C1 segment of cervical spinal cord (tissue), 14 donors: ENCODE data around the gene TAF4.

Source experiments
- DNase-seq, 14 donors: peaks; one replicate each; lab custom pipeline; 2025; lab: John Stamatoyannopoulos, UW

Gene TAF4

DNA sequence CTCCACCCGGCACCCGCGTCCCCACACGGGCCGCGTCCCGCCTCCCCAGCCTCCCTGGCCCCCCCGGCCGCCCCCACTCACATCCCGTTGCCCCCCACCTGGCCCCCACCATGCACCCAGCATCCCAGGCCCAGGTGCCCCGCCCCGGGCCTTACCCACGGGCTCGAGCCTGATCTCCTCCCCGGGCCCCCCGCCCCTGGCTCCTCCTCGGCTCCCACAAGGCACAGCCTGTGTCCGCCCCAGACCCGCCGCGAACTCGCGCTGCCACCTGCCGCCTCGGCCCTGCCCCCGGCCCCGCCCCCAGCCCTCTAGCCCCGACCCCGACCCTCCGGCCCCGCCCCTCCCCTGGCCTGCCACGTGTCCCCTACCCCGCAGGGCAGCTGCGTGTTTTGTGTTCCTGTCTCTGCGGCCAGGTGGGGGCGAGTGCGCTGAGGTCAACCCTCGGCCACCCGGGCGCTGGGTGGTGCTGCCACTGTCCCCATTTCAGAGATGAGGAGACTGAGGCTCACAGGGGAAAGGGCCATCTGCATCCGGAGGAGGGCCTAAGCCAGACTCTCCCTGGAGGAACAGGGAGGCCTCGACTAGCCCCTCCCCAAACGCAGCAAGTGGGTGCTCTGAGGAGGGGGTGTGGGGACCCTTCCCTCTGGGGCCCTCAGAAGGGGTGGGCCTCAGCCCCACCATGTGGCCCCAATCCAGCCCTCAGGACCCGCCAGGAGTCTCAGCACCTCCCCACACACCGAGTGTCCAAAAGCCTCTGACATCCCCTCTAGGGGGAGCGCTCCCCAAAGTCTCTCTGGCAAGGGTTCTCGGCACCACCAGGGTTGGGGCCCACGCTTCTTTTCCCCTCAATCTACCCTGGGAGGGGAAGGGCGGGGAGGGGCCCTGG lies 99.8 kb downstream of the TAF4 start:
- no peak for DNase-seq

DNA sequence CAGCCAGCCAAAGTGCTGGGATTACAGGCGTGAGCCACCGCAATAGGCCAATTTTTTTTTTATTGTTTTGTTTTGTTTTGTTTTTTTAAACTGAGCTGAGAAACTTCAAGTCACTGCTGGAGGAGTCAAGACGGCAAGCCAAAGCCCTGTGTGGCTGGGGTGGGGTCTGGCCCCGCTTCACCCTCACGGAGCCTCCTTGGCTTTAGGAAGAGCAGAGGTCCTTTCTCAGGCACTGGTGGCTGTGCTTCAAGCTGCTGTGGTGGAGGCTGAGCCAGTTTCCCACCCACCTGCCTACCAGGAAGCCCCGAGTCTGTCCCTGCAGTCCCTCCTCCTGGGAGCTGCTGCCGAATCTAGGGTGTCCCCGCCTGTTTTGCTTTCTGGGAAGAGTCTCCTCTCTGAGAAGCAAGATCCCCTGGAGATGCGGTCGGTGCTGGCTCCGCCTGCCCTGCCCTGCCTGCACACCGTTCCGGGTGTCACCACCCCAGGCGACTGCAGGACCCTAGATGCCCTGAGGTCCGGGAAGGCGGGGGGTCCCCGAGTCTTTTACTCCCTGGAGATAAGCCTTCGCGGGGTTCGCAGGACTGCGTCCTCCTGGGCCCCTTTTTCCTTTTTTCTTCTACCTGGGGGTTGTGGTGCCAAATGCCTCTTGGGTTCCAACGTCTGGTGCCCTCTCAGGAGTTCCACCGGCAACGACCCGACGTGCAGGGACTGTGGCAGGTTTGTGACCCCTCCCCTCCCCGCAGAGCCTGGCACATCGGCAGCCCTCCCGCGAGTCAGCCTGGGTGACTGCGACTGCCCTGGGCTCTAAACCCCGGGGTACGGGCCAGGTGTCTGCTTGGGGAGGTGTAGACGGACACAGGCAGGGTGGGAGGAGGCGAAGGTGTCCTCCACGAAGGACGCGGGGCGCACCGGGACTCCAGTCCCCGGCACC lies 100.7 kb downstream of the TAF4 start:
- no peak for DNase-seq

DNA sequence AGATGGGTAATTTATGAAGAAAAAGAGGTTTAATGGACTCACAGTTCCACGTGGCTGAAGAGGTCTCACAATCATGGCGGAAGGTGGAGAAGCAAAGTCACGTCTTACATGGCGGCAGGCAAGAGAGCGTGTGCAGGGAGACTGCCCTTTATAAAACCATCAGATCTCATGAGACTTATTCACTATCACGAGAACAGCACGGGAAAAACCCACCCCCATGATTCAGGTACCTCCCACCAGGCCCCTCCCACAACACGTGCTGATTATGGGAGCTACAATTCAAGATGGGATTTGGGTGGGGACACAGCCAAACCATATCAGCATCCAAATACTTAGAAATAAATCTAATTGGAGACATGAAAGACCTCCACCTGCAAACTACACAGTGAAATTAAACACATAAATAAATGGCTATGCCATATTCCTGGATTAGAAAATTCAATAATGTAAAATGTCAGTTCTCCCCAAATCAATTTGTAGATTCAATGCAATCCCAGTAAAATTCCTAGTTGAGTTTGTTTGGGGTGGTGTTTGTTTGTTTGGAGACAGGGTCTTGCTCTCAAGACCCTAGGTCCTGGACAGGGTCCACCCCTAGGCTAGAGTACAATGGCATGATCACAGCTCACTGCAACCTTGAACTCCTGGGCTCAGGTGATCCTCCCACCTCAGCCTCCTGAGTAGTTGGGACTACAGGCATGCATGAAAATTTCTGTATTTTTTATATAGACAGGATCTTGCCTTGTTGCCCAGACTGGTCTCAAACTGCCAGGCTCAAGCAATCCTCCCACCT lies 101.6 kb downstream of the TAF4 start:
- no peak for DNase-seq

DNA sequence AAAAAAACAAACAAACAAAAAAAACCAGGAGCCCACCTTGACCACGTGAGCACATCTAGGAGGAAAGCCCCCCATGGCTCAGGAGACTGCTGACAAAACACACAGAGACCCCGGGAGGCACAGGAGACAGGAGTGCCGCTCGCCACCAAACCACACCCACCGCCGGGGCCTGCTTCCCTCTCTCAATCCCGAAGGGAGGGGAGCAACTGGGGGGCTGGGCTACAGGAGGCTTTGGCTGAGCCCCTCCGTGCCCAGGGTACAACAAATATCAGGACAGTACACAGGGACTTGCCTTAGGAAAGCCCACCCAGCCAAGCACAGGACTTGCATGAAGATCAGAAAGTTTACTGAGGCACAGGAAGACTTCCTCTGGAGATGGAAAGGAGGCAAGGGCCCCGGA lies 102.5 kb downstream of the TAF4 start:
- no peak for DNase-seq

DNA sequence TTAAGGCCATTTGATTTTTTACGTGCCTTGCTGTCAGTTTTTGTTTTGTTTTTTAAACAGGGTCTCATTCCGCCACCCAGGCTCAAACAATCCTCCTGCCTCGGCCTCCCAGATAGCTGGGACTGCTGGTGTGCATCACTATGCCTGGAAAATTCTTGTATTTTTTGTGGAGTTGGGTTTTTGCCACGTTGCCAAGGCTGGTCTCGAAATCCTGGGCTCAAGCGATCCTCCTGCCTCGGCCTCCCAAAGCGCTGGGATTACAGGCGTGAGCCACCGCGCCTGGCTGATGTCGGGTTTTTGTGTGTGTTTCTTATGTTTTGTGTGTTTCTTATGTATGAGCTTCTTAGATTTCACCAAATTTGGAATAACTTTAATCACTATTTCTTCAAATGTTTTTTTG lies 104.8 kb downstream of the TAF4 start:
- no peak for DNase-seq

DNA sequence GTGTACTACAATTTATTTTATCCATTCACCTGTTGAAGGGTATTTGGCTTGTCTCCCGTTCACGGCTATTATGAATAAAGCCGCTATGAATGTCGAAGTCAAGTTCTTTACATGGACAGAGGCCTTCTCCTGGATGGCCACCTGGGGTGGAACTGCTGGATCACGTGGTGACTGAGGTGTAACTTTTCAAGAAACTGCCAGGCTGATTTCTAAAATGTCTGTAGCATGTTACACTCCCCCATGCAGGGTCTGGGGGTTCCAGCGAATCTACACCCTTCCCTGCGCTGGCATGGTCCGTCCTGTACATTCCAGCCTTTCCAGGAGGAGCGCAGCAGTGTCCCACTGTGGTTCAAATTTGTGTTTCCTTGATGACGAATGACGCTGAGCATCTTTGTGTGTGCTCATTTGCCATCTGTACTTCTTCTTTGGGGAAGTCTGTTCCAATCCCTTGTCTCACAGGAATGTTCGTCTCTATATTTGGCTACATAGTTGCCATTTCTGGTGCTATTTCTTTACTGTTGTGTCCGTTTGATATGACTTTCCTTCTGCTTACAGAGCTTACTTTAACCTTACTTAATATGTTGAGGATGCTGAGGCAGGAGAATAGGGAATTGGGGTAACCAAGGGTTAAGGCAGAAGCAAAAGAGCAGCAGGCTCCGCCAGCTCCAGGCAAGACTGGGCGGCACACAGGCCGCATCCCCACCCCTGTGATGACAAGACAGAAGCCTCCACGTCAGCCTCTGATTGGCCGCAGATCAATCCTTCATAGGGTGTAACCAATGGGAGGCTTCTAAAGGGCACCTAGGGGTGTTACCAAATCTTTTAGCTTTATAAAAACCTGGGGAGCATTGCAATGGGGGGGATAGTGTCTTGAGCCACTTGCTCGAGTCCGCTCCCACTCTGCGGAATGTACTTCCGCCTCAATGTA lies 106.6 kb downstream of the TAF4 start:
- DNase-seq: no peak

DNA sequence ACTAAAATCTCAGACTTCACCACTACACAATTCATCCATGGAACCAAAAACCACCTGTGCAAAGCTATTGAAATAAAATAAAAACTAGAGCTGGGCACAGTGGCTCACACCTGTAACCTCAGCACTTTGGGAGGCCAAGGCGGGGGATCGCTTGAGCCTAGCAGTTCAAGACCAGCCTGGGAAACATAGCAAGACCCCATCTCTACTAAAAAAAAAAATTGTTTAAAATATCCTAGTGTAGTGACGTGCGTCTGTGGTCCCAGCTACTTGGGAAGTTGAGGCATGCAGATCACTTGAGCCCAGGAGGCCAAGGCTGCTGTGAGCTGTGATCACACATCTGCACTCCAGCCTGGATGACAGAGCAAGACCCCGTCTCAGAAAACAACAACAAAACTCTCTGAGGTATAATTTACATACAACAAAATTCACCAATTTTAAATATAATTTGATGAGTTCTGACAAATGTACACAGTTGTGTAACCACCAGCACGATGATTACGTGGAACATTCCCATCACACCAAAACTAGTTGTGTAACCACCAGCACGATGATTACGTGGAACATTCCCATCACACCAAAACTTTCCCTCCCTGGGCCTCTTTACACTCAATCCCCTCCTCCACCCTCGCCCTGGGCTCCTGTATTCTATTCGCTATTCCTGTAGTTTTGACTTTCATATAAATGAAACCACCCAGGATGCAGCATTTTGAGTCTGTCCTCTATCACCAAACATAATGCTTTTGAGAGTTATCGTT lies 107.5 kb downstream of the TAF4 start:
- DNase-seq: no peak

DNA sequence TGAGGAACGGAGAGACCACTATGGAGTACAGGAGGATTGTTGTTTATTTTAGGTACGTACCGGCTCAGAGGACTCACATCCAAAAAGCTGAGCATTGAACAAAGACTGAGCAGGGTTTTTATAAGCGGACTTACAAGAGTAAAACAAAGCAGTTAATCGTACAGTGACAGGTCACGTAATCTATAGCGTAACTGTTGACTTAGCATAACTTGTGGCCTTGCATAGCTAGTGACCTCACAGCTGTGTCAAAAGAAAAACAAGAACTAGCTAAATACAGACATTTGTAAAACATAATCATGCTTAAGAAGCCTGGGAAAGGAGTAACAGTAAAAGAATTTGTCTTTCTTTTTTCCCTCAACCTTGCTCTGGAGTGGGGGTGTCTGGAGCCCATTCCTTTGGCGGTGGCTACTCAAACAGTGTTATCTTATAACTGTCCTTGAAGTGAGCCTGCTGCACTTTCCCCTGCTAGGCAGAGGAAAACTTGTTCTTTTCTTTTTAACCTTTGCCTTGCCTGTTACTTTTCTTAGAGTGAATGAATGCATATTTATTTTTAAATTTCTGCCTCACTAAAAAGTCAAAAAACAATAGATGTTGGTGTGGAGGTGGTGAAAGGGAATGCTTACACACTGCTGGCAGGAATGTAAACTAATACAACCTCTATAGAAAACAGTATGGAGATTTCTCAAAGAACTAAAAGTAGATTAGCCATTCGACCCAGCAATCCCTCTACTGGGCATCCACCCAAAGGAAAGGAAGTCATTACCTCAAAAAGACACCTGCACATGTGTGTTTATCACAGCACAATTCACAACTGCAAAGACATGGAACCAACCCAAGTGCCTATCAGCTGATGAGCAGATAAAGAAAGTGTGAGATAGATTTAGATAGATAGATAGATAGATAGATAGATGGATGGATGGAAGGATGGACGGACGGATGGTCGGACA lies 109.0 kb downstream of the TAF4 start:
- DNase-seq: no peak

DNA sequence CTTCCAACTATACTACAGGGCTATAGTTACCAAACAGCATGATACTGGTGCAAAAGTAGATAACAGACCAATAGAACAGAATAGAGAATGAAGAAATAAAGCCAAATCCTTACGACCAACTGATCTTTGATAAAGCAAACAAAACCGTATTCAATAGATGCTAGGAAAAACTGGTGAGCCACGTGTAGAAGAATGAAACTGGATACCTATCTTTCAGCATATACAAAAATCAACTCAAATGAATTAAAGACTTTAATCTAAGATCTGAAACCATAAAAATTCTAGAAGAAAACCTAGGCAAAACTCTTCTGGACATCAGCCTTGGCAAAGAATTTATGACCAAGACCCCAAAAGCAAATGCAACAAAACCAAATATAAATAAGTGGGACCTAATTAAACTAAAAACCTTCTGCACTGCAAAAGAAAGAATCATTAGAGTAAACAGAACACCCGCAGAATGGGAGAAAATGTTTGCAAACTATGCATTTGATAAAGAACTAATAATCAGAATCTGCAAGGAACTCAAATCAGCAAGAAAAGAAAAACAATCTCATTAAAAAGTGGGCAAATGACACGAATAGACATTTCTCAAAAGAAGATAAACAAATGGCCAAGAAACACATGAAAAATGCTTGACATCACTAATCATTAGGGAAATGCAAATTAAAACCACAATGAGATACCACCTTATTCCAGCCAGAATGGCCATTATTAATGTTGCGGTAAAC lies 109.8 kb downstream of the TAF4 start:
- DNase-seq: no peak

DNA sequence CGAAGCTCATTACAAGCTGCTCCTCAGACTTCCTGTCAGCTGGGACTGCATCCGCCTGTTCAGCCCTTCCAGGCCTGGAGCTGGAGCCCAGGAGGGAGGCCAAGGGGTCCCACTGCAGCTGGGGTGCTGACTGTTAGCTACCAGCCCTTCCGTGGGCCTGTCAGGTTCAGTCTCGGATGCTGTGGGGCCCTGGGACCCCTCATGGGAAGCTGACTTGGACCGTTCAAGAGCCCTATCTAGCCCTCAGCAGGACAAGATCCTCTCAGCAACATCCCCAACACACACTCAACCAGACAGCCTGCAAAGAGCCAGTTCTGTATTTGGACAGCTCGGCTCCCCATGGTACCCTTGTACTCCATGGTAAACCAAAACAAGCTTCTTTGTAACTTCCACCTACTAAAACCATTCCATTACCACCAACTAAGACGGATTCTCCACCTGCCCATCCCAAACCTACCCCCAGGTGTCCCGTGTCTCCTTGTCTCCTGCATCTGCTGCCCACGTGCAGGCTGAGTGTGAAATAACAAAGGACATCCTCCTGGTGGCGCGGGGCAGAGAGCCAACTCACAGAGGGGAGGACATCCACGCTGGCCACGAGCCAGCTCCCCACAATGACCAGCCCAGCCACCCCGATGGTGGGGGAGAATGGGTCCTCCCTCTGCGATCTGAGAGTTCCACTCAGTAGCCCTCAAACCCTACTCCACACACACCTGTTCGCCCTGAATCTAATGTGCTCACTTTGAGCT lies 111.2 kb downstream of the TAF4 start:
- DNase-seq: no peak

DNA sequence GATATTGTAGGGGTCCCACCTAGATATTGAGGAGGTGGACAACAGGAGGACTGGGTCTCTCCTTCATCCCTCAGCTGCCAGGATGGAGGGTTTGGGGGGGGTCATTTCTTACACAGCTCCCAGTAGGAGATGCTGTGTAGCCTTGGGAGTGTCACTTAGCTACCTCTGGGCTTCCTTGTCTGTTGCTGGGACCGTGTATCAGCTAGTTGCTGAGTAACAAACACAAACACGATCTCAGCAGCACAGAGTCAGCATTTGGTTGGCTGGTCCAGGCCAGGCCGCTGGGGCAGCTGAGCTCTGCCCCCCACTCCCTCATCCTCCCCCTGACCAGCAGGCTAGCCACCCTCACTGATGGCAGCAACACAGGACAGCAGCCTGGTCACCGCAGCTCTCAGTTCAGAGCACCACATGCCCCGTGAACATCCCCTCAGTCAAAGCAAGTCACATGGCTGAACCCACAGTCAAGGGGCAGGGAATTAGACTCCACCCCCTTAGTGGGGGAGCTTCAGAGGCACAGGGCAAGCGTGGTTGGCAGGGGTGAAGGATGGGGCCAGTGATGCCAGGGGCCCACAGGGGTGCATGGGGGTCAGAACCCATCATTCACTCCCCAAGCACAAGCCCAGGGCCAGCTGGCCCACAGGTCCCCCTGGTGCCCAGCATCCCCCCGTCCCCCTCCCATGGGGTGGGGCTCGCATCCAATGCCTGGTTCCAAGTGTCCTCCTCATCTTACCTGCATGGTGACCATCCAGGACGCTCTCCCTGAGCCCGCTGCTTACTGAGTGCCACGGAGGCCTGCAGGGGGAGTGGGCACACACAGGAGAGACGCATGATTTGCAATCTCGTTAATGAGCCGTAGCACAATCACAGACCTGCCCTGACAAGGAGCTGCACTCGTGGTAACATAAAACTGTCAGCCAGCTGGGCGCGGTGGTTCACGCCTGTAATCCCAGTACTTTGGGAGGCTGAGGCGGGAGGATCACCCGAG lies 112.4 kb downstream of the TAF4 start:
- no peak for DNase-seq

DNA sequence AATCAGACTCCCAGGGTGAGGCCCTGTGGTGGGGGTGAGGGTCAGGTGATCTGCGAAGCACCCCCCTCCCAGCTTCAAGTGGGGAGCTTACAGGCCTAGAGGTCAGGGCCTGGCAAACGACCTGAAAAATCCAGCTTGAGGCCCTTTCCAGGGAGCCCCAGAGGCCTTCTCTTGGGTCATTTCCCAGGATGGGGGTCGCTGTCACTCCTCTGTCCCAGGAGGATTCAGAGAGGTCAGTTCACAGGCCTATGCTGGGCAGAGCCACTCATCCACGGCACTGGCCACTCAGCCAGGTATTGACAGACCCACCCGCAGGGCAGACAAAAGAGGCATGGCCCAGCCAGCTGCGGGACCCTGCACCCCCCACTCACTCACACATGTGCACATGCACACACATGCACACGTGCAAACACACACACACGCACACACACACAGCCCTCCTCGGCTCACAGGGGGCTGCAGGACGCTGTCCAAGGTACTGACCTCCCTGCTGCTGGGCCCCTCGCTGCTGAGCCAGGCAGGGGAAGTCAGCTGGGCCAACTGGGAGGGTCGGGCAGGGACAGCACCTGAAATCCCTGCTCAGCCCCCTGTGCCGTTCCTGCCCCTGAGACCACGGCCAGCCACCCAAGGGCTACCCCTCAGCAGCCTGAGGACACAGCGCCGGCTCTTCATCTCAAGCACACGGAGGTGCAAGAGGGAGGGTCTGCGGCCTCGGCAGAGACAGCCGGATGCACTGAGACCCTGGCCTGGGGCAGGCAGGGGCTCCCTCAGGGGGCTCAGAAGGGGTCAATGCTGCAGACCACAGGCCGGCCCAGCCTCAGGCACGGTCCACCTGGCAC lies 113.8 kb downstream of the TAF4 start:
- no peak for DNase-seq

DNA sequence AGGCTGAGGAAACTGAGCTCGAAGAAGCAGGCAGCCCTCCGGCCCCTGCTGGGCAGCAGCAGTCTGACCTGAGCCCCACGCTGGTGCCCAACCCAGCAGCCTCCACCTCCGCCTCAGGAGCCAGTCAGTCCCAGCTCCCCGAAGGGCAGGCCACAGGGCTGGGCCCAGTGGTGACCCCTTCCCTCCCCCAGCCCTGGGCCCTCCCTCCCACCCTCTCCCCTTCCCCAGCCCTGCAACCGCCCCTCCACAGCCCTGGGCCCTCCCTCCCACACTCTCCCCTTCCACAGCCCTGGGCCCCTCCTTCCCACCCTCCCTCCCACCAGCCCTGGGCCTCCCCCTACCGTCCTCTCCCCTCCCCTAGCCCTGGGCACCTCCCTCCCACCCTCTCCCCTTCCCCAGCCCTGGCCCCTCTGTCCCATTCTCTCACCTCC lies 115.0 kb downstream of the TAF4 start:
- DNase-seq: no peak

DNA sequence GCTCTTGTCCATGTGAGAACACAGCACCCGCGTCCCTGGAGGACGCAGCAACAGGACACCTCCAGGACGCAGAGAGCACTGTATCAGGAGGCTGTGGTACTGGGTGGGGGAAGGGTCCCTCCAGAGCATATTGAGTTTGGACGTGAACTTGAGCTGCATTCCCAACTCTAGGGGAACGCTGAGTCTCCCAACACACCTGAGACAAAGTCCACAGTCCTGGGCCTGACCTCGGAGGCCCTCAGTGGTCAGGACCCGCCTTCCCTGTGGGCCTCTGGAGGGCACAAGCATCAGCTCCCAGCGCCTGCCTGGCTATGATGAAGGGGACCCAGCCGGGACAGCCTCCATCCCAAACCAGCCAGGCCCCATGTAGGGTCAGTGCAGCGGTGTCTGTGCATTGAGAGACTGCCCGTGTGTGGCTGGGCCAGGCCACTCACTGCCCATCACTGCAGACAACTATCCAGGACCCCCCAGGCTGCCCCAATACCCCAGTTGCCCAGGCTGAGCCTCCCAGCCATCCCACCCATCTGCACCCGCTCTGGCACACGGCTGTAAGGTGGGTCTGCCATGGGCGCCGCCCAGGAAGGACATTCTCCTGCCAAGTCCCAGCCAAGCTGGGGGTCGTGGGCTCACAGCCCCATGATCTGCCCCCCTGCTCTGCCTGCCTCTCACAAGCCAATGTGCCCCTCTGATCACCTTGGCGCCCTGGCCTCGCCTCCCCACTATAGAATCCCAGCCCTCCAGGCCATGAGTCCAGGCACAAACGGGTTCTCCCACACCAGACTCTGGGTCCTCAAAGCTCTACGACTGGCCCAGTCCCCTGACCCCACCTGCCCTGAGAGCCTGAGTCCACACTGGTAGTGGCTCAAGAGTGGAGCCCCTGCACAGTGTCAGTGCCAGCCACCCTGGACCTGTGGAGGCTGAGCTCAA lies 115.7 kb downstream of the TAF4 start:
- DNase-seq: no peak
